Measurements from ENCODE around the gene CAAP1.
"Not testable (repeated sequence)": the region's sequence is repeated elsewhere in the genome, so short reads cannot be mapped to it uniquely, and the experiment has no call there.

CAAP1 gene, protein sequence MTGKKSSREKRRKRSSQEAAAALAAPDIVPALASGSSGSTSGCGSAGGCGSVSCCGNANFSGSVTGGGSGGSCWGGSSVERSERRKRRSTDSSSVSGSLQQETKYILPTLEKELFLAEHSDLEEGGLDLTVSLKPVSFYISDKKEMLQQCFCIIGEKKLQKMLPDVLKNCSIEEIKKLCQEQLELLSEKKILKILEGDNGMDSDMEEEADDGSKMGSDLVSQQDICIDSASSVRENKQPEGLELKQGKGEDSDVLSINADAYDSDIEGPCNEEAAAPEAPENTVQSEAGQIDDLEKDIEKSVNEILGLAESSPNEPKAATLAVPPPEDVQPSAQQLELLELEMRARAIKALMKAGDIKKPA

DNA sequence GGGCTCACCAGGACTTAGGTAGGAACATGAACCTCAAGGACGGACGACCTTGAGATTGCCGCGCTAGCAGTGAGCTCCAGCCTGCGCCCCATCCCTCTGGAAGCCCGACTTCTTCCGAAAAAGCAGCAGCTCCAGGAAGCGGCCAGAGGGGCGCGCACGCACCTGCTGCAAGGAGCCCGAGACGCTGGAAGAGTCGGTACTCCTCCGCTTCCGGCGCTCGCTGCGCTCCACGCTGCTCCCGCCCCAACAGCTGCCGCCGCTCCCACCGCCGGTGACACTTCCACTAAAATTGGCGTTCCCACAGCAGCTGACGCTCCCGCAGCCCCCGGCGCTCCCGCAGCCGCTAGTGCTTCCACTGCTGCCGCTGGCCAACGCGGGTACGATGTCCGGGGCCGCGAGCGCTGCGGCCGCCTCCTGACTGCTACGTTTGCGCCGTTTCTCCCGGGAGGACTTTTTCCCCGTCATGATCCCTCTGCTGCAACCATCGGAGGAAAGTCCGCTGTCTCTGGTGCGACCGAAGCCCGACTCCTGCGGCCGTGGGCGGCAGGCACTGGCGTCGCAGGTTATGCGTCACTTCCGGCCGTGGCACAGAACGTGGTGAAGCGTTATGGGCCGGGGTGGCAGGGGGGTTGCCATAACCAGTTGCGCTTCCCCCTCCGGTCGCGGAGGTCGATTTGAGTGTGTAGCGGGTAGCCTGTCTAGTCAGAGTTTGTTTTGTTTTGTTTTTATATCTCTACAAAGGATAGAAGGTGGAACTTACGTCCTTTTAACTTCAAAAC lies at the start of gene CAAP1:
Gene CAAP1 (minus strand): TSS at position 552 of the 779 bp plus-strand sequence. CDS start 87 bp downstream, at position 465.
- in situ Hi-C loops (cut with HindIII; ENCODE audit: low pct_ligation_motif_present, low pct_unique_long_range_greater_than_20kb, low sequenced_read_pairs): no loop called here
- peak; percentile 92 for DNase-seq

DNA sequence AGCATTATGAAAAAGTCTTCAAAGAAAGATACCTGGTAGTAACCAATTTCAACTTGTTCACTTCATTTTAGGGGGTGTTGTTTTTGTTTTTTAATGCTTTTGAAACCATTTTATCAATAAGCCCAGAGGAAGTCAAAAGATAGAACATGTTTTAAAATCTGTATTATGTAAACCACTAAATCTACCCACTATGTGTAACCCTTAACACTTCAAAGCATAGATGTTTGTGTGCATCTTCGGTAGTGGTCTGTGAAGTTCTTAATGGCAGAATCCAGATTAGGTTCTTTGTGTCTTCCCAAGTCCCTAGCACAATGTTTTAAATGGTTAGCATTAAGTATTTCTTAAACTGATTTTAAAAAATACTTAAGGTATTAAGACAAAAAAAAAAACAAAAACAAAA lies 48.2 kb upstream of the CAAP1 start:
- DNase-seq: no peak
- in situ Hi-C loops (cut with HindIII; ENCODE audit: low pct_ligation_motif_present, low pct_unique_long_range_greater_than_20kb, low sequenced_read_pairs): no loop called here

DNA sequence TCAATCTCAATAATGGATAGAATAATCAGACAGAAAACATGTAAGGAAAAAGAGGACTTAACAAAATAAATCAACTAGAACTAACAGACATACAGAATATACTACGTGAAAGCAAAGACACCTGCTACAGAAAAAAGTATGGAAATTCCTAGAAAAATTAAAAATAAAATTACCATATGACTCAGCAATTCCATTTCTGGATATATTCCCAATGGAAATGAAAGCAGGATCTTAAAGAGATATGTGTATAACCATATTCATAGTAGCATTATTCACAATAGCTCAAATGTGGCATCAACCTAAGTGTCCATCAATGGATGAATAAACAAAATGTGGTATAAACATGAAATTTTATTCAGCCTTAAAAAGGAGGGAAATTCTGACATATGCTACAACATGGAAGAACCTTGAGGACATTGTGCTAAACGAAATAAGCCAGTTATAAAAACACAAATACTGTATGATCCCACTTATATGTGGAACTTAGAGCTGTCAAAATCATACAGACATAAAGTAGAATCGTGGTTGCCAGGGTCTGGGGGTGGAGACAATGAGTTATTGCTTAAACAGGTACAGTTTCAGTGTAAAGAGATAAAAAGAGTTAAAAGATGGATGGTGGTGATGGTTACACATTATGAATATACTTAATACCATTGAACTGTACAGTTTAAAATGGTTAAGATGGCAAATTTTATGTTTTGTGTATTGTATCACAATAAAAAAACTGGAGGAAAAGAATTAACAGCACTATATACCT lies 47.5 kb upstream of the CAAP1 start:
- no peak for DNase-seq

DNA sequence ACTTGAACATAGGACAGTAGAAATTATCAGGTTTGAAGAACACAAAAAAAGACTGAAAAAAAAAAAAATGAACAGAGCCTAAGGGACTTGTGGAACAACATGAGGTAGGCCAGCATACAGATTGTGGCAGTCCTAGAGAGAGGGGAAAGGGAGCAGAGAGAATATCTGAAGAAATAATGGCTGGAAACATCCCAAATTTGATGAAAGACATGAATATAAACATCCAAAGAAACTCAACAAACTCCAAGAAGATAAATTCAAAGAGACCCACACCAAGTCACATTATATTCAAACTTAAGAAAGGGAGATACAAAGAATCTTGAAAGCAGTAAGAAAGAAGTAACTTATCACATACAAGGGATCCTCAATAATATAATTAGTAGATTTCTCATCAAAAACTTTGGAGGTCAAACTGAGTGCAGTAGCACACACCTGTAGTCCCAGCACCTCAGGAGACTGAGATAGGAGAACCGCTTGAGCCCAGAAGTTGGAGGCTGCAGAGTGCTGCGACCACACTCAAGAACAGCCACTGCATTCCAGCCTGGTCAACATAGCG lies 45.3 kb upstream of the CAAP1 start:
- in situ Hi-C loops (cut with HindIII; ENCODE audit: low pct_ligation_motif_present, low pct_unique_long_range_greater_than_20kb, low sequenced_read_pairs): no loop called here
- DNase-seq: no peak

More for the DNA sequence above, 47.5 kb upstream of the CAAP1 start:
- in situ Hi-C loops (cut with HindIII; ENCODE audit: low pct_ligation_motif_present, low pct_unique_long_range_greater_than_20kb, low sequenced_read_pairs): no loop called here

DNA sequence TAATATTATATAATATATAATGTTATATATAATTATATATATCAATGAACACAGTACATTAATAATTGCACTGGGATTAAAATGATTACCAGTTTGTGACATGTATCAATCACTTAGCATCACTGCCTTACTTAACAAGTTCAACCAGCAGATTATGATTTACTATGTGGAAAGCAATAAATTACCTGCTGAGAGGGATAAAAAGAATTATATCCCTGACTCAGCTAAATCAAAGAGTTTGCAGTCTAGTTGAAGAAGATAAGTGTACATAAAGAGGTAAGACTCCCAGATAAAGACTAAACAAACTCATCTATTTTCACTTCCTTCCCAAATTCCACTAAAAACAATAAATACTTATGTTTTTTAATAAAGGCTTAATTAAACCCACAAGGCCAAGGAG lies 43.2 kb upstream of the CAAP1 start:
- in situ Hi-C loops (cut with HindIII; ENCODE audit: low pct_ligation_motif_present, low pct_unique_long_range_greater_than_20kb, low sequenced_read_pairs): no loop called here
- no peak for DNase-seq

DNA sequence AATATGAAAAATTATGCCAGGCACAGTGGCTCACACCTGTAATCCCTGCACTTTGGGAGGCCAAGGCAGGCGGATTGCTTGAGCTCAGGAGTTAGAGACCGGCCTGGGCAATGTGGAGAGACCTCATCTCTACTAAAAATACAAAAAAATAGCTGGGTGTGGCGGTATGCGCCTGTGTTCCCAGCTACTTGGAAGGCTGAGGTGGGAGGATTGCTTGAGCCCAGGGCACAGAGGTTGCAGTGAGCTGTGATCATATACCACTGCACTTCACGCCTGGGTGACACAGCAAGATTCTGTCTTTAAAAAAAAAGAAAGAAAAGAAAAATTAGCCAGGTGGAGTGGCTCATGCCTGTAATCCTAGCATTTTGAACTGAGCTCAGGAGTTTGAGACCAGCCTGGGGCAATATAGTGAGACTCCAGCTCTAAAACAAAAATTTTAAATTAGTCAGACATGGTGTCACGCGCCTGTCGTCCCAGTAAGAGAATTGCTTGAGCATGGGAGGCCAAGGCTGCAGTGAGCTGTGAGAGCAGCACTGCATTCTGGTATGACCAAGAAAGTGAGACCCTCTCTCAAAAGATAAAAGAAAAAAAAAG lies 36.4 kb upstream of the CAAP1 start:
- in situ Hi-C loops (cut with HindIII; ENCODE audit: low pct_ligation_motif_present, low pct_unique_long_range_greater_than_20kb, low sequenced_read_pairs): no loop called here
- DNase-seq: no peak

DNA sequence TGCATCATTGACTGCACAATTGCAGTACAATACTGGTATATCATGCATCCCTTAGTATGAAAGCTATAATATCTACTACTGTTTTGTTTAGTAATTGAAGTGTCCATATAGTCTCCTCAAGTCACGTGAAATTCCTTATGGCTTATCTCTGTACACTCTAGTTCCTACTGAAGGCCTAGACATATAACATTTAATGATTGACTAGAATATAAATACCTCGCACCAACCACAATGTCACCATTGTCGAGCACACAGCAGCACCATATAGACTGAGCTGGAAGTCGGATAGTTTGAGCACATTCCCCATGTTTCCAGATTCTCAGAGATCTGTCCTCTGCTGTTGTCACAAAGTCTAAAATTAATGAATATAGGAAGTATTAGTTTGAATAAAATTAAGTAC lies 33.0 kb upstream of the CAAP1 start:
- no peak for DNase-seq
- in situ Hi-C loops (cut with HindIII; ENCODE audit: low pct_ligation_motif_present, low pct_unique_long_range_greater_than_20kb, low sequenced_read_pairs): no loop called here

DNA sequence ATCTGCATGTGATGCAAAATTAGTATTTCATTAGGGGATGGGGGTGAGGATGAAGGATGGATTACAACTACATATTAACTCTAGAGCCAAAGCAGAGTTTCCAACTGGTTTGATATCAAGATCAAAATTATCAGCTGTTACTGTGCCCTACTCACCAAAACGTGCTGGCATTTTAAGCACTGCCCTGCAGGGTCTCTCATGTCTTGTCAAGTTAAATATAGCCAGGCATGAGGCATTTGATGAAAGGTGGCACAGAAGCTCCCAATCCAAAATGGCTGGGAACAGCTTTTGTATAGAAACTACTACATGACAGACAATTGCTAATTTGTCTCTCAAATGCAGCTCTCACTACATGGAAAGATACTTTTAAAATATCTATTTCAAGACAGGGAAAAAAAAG lies 27.1 kb upstream of the CAAP1 start:
- in situ Hi-C loops (cut with HindIII; ENCODE audit: low pct_ligation_motif_present, low pct_unique_long_range_greater_than_20kb, low sequenced_read_pairs): no loop called here
- no peak for DNase-seq

DNA sequence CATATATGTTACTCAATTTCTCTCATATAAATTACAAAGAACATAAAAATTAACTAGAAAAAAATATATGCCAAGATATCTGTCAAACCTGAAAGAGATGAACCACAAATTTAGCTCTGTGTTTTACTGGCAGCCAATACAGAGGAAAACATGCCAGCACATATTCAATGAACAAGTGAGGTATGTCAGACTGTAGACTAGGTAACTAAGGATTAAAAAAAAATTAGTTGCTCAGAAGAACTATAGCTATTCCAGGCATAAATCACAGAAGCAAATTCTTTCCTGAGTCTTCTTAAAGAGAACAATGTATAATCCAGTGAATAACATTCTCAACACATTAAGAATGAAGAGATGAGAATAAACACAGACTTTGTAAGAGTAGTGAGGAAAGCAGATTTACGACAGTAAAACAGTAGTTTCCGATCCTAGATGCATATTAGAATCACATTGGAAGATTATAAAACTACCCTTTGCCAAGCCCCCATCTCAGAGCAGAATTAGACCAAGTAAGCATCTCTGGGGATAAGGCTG lies 20.6 kb upstream of the CAAP1 start:
- no peak for DNase-seq
- in situ Hi-C loops (cut with HindIII; ENCODE audit: low pct_ligation_motif_present, low pct_unique_long_range_greater_than_20kb, low sequenced_read_pairs): no loop called here

DNA sequence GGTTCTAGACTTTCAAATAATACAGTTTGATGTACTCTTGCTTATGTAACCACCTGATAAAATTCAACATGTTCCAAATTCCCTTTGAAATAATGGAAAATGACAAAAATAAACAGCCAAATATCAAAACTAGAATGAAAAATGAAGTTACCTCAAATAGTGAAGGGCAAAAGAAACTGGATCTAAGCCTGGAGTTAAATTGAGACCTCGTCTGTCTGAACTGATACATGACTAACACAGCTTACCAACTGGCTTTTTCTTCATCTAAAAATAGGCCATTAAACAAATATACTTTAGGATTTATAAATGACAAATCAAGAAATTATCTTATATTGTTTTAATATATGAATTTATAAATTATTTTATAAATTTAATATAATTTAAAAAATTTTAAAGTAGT lies 12.1 kb upstream of the CAAP1 start:
- no peak for DNase-seq

DNA sequence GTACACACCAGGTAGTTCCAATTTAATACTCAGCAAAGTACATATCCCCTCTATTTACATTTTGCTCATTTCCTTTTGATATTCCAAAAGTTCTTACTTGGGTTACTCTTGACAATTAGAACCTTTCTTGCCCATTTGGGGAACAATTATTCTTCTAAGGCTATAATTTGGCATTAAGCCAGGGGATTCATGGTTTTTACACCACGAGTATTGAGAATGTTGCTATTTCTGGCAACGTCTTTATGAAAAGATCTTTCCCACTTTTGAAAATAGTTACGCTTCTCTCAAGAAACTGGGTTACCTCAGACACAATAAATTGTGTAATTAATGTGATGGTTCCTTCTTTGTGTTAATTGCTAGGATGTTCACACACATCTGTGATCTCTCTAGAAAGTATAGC lies 11.5 kb upstream of the CAAP1 start:
- in situ Hi-C loops (cut with HindIII; ENCODE audit: low pct_ligation_motif_present, low pct_unique_long_range_greater_than_20kb, low sequenced_read_pairs): no loop called here
- no peak for DNase-seq

More for the DNA sequence above, 12.1 kb upstream of the CAAP1 start:
- in situ Hi-C loops (cut with HindIII; ENCODE audit: low pct_ligation_motif_present, low pct_unique_long_range_greater_than_20kb, low sequenced_read_pairs): no loop called here

DNA sequence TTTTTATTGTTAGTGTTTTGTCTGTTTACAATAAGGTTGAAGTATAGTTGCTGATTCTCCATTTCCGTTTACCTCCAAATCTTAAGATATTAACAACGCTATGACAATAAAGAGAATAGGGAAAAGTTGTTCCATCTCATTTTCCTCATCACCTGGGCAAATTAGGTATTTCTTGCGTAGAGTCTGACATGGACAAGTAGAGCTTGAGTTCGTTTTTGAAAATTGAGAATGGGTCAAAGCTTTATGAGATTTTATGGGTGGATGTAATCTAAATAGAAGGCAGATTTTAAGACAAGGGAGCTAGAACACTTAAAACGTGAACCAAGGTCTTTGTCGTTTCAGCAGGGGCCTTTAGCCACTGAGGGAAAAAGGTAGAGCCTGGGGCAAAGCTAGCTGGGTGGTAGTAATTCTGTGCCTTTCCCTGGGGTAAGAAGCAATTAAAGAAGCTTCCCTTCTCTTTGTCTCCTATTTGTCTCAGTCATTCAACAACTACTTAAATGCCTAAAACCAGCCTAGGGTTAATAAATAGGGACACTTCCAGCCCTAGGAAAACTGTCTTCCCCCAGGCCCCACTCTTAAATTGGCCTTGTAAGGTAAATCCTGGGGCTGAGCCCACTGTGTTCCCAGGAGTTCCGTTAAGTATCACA lies 551 bp upstream of the CAAP1 start:
- DNase-seq: no peak
- in situ Hi-C loops (cut with HindIII; ENCODE audit: low pct_ligation_motif_present, low pct_unique_long_range_greater_than_20kb, low sequenced_read_pairs): no loop called here

DNA sequence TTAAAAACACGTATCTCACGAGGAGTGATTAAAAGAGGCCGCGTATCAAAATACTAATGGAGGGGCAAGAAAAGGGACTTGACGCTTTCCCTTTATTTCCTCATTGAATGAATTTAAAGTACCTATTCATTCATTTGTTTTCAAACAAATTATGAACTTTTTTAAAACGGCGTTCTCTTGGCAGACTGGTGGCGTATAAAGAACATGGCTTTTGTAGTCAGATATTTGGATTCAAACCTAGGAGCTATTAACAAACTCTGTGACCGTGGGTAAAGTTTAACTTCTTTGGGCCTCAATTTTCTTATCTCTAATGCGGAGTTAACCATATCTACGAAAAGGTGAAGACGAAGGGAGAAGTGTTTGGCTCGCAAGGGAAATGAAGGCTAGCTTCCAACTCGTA lies 876 bp downstream of the CAAP1 start:
- in situ Hi-C loops (cut with HindIII; ENCODE audit: low pct_ligation_motif_present, low pct_unique_long_range_greater_than_20kb, low sequenced_read_pairs): no loop called here
- DNase-seq: peak; percentile 10

DNA sequence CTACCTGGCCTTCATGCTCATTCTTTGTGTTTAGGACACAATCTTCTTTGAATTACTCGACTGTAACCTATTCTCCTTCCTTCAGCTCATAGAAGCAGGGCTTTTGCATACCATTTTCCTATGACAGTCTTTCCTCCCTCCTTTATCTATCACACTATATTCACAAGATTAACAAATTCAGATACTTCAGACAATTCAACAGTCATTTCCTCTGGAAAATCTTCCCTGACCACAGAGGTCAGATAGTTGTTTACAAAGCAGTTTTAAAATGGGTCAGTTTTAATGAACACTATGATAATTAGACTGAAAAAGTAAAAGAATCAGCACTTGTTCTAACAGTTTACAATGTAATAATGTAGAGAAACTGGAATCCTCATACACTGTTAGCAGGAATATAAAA lies 4.3 kb downstream of the CAAP1 start:
- DNase-seq: no peak
- in situ Hi-C loops (cut with HindIII; ENCODE audit: low pct_ligation_motif_present, low pct_unique_long_range_greater_than_20kb, low sequenced_read_pairs): no loop called here

DNA sequence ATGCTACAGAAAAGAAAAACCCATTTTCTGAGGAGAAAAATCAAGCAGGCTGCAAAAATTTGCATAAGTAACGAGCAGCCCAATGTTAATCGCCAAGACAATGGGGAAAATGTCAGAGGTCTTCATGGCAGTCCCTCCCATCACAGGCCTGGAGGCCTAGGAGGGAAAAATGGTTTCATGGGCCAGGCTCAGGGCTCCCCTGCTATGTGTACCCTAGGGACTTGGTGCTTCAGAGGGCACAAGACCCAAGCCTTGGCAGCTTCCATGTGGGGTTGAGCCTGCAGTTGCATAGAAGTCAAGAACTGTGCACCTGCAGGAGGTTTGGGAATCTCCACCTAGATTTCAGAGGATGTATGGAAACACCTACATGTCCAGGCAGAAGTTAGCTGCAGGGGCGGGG lies 10.4 kb downstream of the CAAP1 start:
- in situ Hi-C loops (cut with HindIII; ENCODE audit: low pct_ligation_motif_present, low pct_unique_long_range_greater_than_20kb, low sequenced_read_pairs): no loop called here
- no peak for DNase-seq

DNA sequence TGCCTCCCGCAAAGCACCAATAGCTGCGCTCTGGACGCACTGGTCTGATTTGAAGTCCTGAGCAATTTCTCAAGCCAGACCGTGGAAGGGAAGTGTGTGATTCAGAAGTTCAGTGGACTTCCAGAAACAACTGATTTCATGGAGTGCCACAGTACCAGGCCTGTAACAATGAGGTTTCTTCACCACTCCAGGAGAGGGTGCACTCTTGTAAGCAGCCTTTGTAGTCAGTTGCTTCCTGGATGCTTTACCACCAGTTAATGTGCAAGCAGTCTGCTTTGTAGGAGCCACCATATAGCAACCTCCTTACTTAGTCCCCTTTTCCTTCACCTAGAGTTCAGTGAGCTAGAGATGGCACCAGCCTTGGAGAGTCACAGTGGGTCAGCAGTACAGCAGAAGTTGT lies 12.3 kb downstream of the CAAP1 start:
- DNase-seq: no peak
- in situ Hi-C loops (cut with HindIII; ENCODE audit: low pct_ligation_motif_present, low pct_unique_long_range_greater_than_20kb, low sequenced_read_pairs): no loop called here

DNA sequence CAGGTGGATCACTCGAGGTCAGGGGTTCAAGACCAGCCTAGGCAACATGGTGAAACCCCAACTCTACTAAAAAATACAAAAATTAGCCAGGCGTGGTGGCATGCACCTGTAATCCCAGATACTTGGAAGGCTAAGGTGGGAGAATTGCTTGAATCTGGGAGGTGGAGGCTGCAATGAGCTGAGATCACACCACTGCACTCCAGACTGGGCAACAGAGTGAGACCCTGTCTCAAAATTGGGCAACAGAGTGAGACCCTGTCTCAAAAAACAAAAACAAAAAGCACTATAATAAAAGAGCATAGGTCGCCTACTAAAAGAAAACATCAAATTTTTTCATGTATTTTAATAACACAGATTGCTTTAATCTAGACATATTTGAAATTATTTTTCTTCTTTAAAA lies 17.4 kb downstream of the CAAP1 start:
- DNase-seq; in situ Hi-C loops (cut with HindIII; ENCODE audit: low pct_ligation_motif_present, low pct_unique_long_range_greater_than_20kb, low sequenced_read_pairs): not testable (repeated sequence)

DNA sequence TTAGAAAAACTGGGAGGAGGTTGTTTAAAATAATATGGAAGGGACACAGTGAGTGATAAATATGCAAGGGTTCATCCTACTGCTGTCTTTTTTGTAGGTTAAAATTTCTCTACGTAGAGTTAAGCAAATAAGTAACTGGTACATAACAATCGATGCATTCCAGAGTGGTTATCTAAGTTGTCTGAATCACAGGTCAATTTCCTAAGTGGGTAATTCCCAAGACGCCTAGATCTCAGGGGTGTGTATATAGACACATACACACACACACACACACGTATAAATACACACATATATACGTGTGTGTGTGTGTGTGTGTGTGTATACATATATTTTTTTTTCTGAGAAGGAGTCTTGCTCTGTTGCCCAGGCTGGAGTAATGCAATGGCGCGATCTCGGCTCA lies 22.3 kb downstream of the CAAP1 start:
- in situ Hi-C loops (cut with HindIII; ENCODE audit: low pct_ligation_motif_present, low pct_unique_long_range_greater_than_20kb, low sequenced_read_pairs): no loop called here
- DNase-seq: peak; percentile 74
